Measurements from ENCODE around the gene CEP135. TPM values are rescaled to one million over a fixed set of nuclear protein-coding genes. Genes with fewer than 3 reads are reported as not detected.

Gene CEP135
- total and polyA plus RNA-seq, 4 donors: 2.2 to 23.0 (median 5.1) TPM

DNA sequence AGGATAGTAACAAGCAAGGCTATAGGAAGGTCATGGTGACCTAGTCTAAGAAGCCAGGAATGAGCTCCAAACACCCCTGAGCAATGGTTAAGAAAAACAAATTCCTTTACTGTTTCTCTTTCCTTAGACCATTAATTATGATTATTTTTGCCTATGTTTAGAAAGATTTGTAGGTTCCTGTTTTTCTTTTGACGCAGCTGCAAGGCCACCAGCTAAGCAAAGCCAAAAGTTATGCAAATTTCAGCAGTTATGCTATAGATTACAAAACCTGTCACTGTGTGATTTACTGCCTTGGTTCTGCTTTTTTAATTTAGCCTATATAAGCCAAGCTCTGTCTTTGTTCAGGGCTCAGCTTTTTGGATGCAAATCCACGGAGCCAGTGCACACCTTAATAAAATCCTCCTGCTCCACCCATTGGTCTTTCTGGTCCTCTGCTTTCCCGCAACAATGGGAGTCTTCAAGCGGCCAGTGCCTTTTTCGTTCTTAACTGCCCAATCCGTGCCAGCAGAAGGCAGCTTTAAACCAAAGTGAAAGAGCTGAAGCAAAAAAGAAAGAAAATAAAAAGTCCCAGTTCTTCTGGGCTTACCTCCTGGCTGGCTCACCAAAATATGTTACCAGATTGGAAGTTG lies 1.4 kb upstream of the CEP135 start:
- ATAC-seq (ENCODE audit: insufficient read depth, low FRiP score) (no peak), DNase-seq (peak in 2 of 3 donors; percentile 17 to 24)
- TF ChIP-seq, protein P1, sequence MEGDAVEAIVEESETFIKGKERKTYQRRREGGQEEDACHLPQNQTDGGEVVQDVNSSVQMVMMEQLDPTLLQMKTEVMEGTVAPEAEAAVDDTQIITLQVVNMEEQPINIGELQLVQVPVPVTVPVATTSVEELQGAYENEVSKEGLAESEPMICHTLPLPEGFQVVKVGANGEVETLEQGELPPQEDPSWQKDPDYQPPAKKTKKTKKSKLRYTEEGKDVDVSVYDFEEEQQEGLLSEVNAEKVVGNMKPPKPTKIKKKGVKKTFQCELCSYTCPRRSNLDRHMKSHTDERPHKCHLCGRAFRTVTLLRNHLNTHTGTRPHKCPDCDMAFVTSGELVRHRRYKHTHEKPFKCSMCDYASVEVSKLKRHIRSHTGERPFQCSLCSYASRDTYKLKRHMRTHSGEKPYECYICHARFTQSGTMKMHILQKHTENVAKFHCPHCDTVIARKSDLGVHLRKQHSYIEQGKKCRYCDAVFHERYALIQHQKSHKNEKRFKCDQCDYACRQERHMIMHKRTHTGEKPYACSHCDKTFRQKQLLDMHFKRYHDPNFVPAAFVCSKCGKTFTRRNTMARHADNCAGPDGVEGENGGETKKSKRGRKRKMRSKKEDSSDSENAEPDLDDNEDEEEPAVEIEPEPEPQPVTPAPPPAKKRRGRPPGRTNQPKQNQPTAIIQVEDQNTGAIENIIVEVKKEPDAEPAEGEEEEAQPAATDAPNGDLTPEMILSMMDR (IDR thresholded peaks at IDR 0.05; ENCODE audit: control extremely low read depth, extremely low read depth): no peak
- Histone ChIP-seq H3K4me3 (peak overlapping the region; percentile 41), H3K27me3 (ENCODE audit: control insufficient read depth in 3 of 3, insufficient read depth in 3 of 3, low read length in 2 of 3) (no peaks in the 10 kb centered on the region), H3K9me3 (ENCODE audit: control insufficient read depth in 4 of 4, insufficient read depth in 3 of 4, low read length in 3 of 4) (peaks cover 0 to 2% (median 0%) of the 10 kb centered on the region in 4 donors), H3K27ac (ENCODE audit: low read depth in 1 of 2, low read length in 1 of 2) (peak overlapping the region; percentile 28 to 88), H3K4me1 (ENCODE audit: control insufficient read depth in 5 of 5, insufficient read depth in 5 of 5, low read length in 5 of 5) (peaks cover 0 to 15% (median 0%) of the 10 kb centered on the region in 5 donors), H3K9ac (ENCODE audit: insufficient read depth in 1 of 2, low read length in 2 of 2) (peak overlapping the region in 1 of 2 donors; percentile 47), H3K36me3 (ENCODE audit: control insufficient read depth in 4 of 4, insufficient read depth in 4 of 4, low read length in 4 of 4) (no peaks in the 10 kb centered on the region)
- 11 to 28% methylated on average over 6 of the region's 6 CpGs for WGBS, 2 donors

DNA sequence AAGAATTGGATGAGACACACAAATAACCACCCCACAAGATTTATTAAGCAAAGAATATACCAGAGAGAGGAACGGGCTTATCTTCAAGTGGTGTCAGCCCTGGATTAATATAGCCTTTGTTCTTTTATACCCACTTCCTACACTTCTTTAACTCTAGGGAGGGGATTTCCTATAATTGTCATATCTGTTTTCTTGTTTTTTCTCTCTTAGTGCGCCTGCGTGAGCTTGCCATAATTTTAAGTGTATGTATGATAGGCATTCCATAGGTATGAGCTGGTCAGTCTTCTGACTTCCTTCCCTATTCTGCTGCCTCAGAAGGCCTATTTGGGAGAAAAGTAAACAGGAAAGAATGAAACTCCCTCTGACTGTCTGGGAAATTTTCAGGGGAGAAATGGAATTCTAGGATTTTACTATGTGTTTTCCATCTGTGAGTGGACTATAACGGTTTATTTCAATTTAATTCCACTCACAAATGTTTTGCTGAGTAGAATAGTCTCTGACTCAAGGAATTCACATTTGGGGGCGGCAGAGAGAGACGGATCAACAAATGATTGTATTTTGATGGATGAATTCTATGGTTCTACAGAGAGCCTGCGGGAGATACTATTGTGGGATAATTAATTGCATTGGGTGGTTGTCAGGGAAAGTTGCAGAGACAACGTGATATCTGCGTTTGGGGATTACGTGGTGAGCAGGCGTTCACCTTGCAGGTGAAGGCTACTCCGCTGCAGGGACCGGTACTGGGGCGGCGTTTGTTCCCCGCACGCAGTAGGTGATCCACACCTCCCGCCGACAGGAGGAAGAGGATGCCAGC lies 626 bp upstream of the CEP135 start:
- H3K9ac ChIP-seq (ENCODE audit: insufficient read depth in 1 of 2, low read length in 2 of 2): peak overlapping the region; percentile 47 to 56
- H3K4me1 ChIP-seq (ENCODE audit: control insufficient read depth in 5 of 5, insufficient read depth in 5 of 5, low read length in 5 of 5): peaks cover 0 to 15% (median 0%) of the 10 kb centered on the region in 5 donors
- no peaks in the 10 kb centered on the region for H3K36me3 ChIP-seq (ENCODE audit: control insufficient read depth in 4 of 4, insufficient read depth in 4 of 4, low read length in 4 of 4)
- H3K27me3 ChIP-seq (ENCODE audit: control insufficient read depth in 3 of 3, insufficient read depth in 3 of 3, low read length in 2 of 3): no peaks in the 10 kb centered on the region
- TF ChIP-seq, protein P1 (IDR thresholded peaks at IDR 0.05; ENCODE audit: control extremely low read depth, extremely low read depth): no peak
- peak in 2 of 3 donors; percentile 56 for DNase-seq
- ATAC-seq (ENCODE audit: insufficient read depth, low FRiP score): no peak
- H3K4me3 ChIP-seq: peak overlapping the region; percentile 77
- H3K27ac ChIP-seq (ENCODE audit: low read depth in 1 of 2, low read length in 1 of 2): peak overlapping the region; percentile 96 to 97
- WGBS, 2 donors: 1% methylated on average over 19 of the region's 19 CpGs
- H3K9me3 ChIP-seq (ENCODE audit: control insufficient read depth in 4 of 4, insufficient read depth in 3 of 4, low read length in 3 of 4): peaks cover 0 to under 1% (median 0%) of the 10 kb centered on the region in 4 donors

DNA sequence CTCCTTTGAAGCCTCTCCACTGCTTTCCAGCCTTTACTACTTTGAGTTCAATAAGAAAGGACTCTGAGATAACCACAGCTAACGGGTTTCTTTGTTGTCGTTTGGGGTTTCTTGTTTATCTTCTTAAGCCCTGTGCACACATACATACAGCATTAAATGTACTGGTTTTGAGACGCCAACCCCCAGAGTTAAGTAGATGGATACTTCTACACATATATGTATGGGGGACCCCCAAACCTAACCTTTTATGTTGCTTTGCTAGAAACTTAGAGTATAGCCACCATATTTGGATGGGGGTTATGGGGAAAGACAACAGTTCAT lies 697 bp downstream of the CEP135 start:
- H3K4me3 ChIP-seq: peak overlapping the region; percentile 77
- peak overlapping the region; percentile 47 to 93 for H3K9ac ChIP-seq (ENCODE audit: insufficient read depth in 1 of 2, low read length in 2 of 2)
- H3K27ac ChIP-seq (ENCODE audit: low read depth in 1 of 2, low read length in 1 of 2): peak overlapping the region; percentile 96 to 97
- WGBS, 2 donors: 2 to 3% methylated on average over 3 of the region's 3 CpGs
- ATAC-seq (ENCODE audit: insufficient read depth, low FRiP score) (no peak), DNase-seq (no peak)
- no peaks in the 10 kb centered on the region for H3K27me3 ChIP-seq (ENCODE audit: control insufficient read depth in 3 of 3, insufficient read depth in 3 of 3, low read length in 2 of 3)
- no peaks in the 10 kb centered on the region for H3K9me3 ChIP-seq (ENCODE audit: control insufficient read depth in 4 of 4, insufficient read depth in 3 of 4, low read length in 3 of 4)
- TF ChIP-seq, protein P1 (IDR thresholded peaks at IDR 0.05; ENCODE audit: control extremely low read depth, extremely low read depth): no peak
- H3K4me1 ChIP-seq (ENCODE audit: control insufficient read depth in 5 of 5, insufficient read depth in 5 of 5, low read length in 5 of 5): peaks cover 0 to 15% (median 0%) of the 10 kb centered on the region in 5 donors
- H3K36me3 ChIP-seq (ENCODE audit: control insufficient read depth in 4 of 4, insufficient read depth in 4 of 4, low read length in 4 of 4): no peaks in the 10 kb centered on the region
